SU-DHL-6 (cell line): ENCODE measurements around the gene ENO3.
"Not testable (repeated sequence)": the region's sequence is repeated elsewhere in the genome, so short reads cannot be mapped to it uniquely, and the experiment has no call there.

Source experiments
- H2AFZ ChIP-seq: fragments of 200-600 bp; sonication (generic); 2 replicates; pipeline ENCODE4 v1.6.1; 2014; ENCODE audit warnings: low read depth, mild to moderate bottlenecking, moderate library complexity, mixed read lengths, antibody characterized with exemption, low read length; ENCODE audit not compliant: severe bottlenecking
- H3F3A ChIP-seq: fragments of 200-600 bp; shearing (Covaris generic); 2 replicates; pipeline ENCODE4 v1.6.0; 2016; ENCODE audit warnings: antibody characterized with exemption, mild to moderate bottlenecking; ENCODE audit not compliant: insufficient read depth
- H3K27ac ChIP-seq: fragments of 200-600 bp; sonication (generic); 2 replicates; pipeline ENCODE4 v1.5.1; 2016; ENCODE audit warnings: low read depth, mild to moderate bottlenecking, low read length, moderate library complexity, mixed read lengths
- H3K27me3 ChIP-seq: fragments of 200-600 bp; sonication (generic), shearing (Covaris generic); 2 replicates; pipeline ENCODE4 v1.6.0; 2014; ENCODE audit warnings: mild to moderate bottlenecking, low read length
- H3K36me3 ChIP-seq: fragments of 200-600 bp; sonication (generic); 2 replicates; pipeline ENCODE4 v1.6.1; 2014; ENCODE audit warnings: mild to moderate bottlenecking, low read length, mixed read lengths
- H3K4me2 ChIP-seq: fragments of 300-600, 200-600 bp; shearing (Covaris generic), sonication (generic); 2 replicates; pipeline ENCODE4 v1.6.0; 2014; ENCODE audit warnings: low read length, low read depth, mild to moderate bottlenecking; ENCODE audit not compliant: poor library complexity, severe bottlenecking
- H3K4me3 ChIP-seq: fragments of 200-600 bp; sonication (generic); 2 replicates; pipeline ENCODE4 v1.5.1; 2014; ENCODE audit warnings: antibody characterized with exemption, low read length, mild to moderate bottlenecking, mixed read lengths; ENCODE audit not compliant: insufficient read depth, poor library complexity, severe bottlenecking
- H3K79me2 ChIP-seq: fragments of 200-600 bp; sonication (generic); 2 replicates; pipeline ENCODE4 v1.6.1; 2014; ENCODE audit warnings: mild to moderate bottlenecking, low read length, moderate library complexity; ENCODE audit not compliant: insufficient read depth
- H3K9ac ChIP-seq: fragments of 200-600 bp; sonication (generic); 2 replicates; pipeline ENCODE4 v1.7.0; 2014; ENCODE audit warnings: mild to moderate bottlenecking, low read length
- H3K9me2 ChIP-seq: fragments of 200-600 bp; sonication (generic); replicated peaks from 2 replicates; pipeline ENCODE4 v1.6.1; 2014; ENCODE audit warnings: low read length; ENCODE audit not compliant: insufficient read depth
- H3K9me3 ChIP-seq: fragments of 200-600 bp; sonication (generic); 2 replicates; pipeline ENCODE4 v1.6.1; 2014; ENCODE audit warnings: low read length, mixed read lengths; ENCODE audit not compliant: insufficient read depth
- H4K20me1 ChIP-seq: fragments of 200-600 bp; sonication (generic); 2 replicates; pipeline ENCODE4 v1.6.1; 2014; ENCODE audit warnings: low read depth, mild to moderate bottlenecking, antibody characterized with exemption, low read length, moderate library complexity, mixed read lengths
- CTCF ChIP-seq: fragments of 200-600 bp; sonication (generic); IDR thresholded peaks from one replicate; pipeline ENCODE4 v1.5.1; 2017; ENCODE audit warnings: antibody characterized with exemption, mild to moderate bottlenecking, low read length, moderate library complexity; ENCODE audit not compliant: insufficient read depth, poor library complexity, severe bottlenecking
- EZH2phosphoT487 ChIP-seq: fragments of 200-600 bp; sonication (generic), shearing (Covaris generic); conservative IDR thresholded peaks from 2 replicates; pipeline ENCODE4 v1.6.1; 2018; ENCODE audit warnings: mild to moderate bottlenecking, antibody characterized with exemption, low read length, moderate library complexity, mixed read lengths

ENO3 gene

GRCh38 chr17:4921320-4921719 lies 29.6 kb upstream of the ENO3 start:
- Histone ChIP-seq H3K9me2 (no peaks in the 10 kb centered on the region), H3K9me3 (no peaks in the 10 kb centered on the region), H4K20me1 (no peaks in the 10 kb centered on the region), H3K9ac (no peak overlapping the region), H3K36me3 (no peaks in the 10 kb centered on the region), H3K27ac (no peak overlapping the region), H3K4me3 (no peak overlapping the region), H3F3A (no peaks in the 10 kb centered on the region), H3K4me2 (no peak overlapping the region), H3K79me2 (no peaks in the 10 kb centered on the region), H2AFZ (no peak overlapping the region), H3K27me3 (no peaks in the 10 kb centered on the region)
- TF ChIP-seq EZH2phosphoT487: no peak
- TF ChIP-seq CTCF: no peak

GRCh38 chr17:4926577-4927335 lies 24.2 kb upstream of the ENO3 start:
- not testable (repeated sequence) for H3F3A ChIP-seq, H3K4me3 ChIP-seq, H3K9me2 ChIP-seq, H3K9me3 ChIP-seq, H3K9ac ChIP-seq, H3K27me3 ChIP-seq, H3K36me3 ChIP-seq, H3K4me2 ChIP-seq, H3K79me2 ChIP-seq, H4K20me1 ChIP-seq, H2AFZ ChIP-seq, H3K27ac ChIP-seq

GRCh38 chr17:4928881-4929280 lies 22.0 kb upstream of the ENO3 start:
- Histone ChIP-seq H2AFZ (no peak overlapping the region), H3K36me3 (no peaks in the 10 kb centered on the region), H3K79me2 (no peaks in the 10 kb centered on the region), H3K4me2 (no peak overlapping the region), H3K9me3 (no peaks in the 10 kb centered on the region), H3K4me3 (no peak overlapping the region), H3K27me3 (no peaks in the 10 kb centered on the region), H3K27ac (no peak overlapping the region), H3K9ac (no peak overlapping the region), H3F3A (0 out of 2 replicates have a peak, but pooled peaks cover 3% of the 10 kb centered on the region), H4K20me1 (no peaks in the 10 kb centered on the region), H3K9me2 (no peaks in the 10 kb centered on the region)
- TF ChIP-seq CTCF: no peak
- TF ChIP-seq EZH2phosphoT487: no peak

GRCh38 chr17:4931963-4932362 lies 19.0 kb upstream of the ENO3 start, which contains the start of gene GP1BA:
TSS of gene GP1BA (plus strand) at chr17:4932277. CDS start at chr17:4932605, 328 bp downstream.
- Histone ChIP-seq H3K27ac (no peak within 1 kb of the TSS), H3K79me2 (no peaks in the 10 kb centered on the region), H3K27me3 (no peaks in the 10 kb centered on the region), H3K4me2 (no peak within 1 kb of the TSS), H4K20me1 (no peaks in the 10 kb centered on the region), H3K36me3 (no peaks in the 10 kb centered on the region), H3K4me3 (no peak within 1 kb of the TSS), H3K9me2 (no peaks in the 10 kb centered on the region), H2AFZ (no peak within 1 kb of the TSS), H3K9me3 (no peaks in the 10 kb centered on the region), H3F3A (0 out of 2 replicates have a peak, but pooled peaks cover 3% of the 10 kb centered on the region), H3K9ac (no peak within 1 kb of the TSS)
- TF ChIP-seq CTCF: no peak
- no peak for TF ChIP-seq EZH2phosphoT487
